Measurements from ENCODE around the gene ADAMTSL3.

The ADAMTSL3 gene

GRCh38 chr15:83653639-83654378, at the start of gene ADAMTSL3:
Gene ADAMTSL3, plus strand, starts transcription at chr15:83654123. Its CDS starts 1,639 bp downstream, at chr15:83655762.
- peak; percentile 71 for DNase-seq (ENCODE audit: low spot score)

GRCh38 chr15:83604549-83604948, 49.4 kb upstream of the ADAMTSL3 start:
- DNase-seq (ENCODE audit: low spot score) = no peak

GRCh38 chr15:83605111-83605945, 48.6 kb upstream of the ADAMTSL3 start:
- no peak for DNase-seq (ENCODE audit: low spot score)

GRCh38 chr15:83610132-83610531, 43.8 kb upstream of the ADAMTSL3 start:
- no peak for DNase-seq (ENCODE audit: low spot score)

GRCh38 chr15:83610901-83611685, 42.8 kb upstream of the ADAMTSL3 start:
- no peak for DNase-seq (ENCODE audit: low spot score)

GRCh38 chr15:83612226-83612625, 41.7 kb upstream of the ADAMTSL3 start:
- DNase-seq (ENCODE audit: low spot score) = no peak

- no peak for DNase-seq (ENCODE audit: low spot score)
These were observed 40.9 kb upstream of the ADAMTSL3 start for GRCh38 chr15:83612898-83613635.

GRCh38 chr15:83613714-83614113, 40.2 kb upstream of the ADAMTSL3 start:
- DNase-seq (ENCODE audit: low spot score) = no peak

- DNase-seq (ENCODE audit: low spot score) = no peak
These were observed 37.1 kb upstream of the ADAMTSL3 start for GRCh38 chr15:83616840-83617239.

GRCh38 chr15:83626171-83626802, 27.6 kb upstream of the ADAMTSL3 start:
- DNase-seq (ENCODE audit: low spot score) = no peak

- DNase-seq (ENCODE audit: low spot score) = no peak
These were observed 22.4 kb upstream of the ADAMTSL3 start for GRCh38 chr15:83631534-83631933.

GRCh38 chr15:83643201-83643600, 10.7 kb upstream of the ADAMTSL3 start:
- no peak for DNase-seq (ENCODE audit: low spot score)

GRCh38 chr15:83644439-83644838, 9.5 kb upstream of the ADAMTSL3 start:
- no peak for DNase-seq (ENCODE audit: low spot score)

GRCh38 chr15:83650831-83651230, 3.1 kb upstream of the ADAMTSL3 start:
- DNase-seq (ENCODE audit: low spot score) = no peak

- no peak for DNase-seq (ENCODE audit: low spot score)
These were observed 2.4 kb upstream of the ADAMTSL3 start for GRCh38 chr15:83651541-83651940.

- DNase-seq (ENCODE audit: low spot score) = no peak
These were observed 1.2 kb upstream of the ADAMTSL3 start for GRCh38 chr15:83652626-83653204.

- no peak for DNase-seq (ENCODE audit: low spot score)
These were observed 660 bp upstream of the ADAMTSL3 start for GRCh38 chr15:83653288-83653638.

GRCh38 chr15:83654379-83655236, 685 bp downstream of the ADAMTSL3 start:
- DNase-seq (ENCODE audit: low spot score) = no peak

- no peak for DNase-seq (ENCODE audit: low spot score)
These were observed 1.3 kb downstream of the ADAMTSL3 start for GRCh38 chr15:83655237-83655616.

- no peak for DNase-seq (ENCODE audit: low spot score)
These were observed 2.3 kb downstream of the ADAMTSL3 start for GRCh38 chr15:83656192-83656591.
